Sigmoid colon (tissue), 4 donors: Measurements from ENCODE around the gene PNKD.

ENCODE experiments used
- EP300 ChIP-seq, 4 donors: sonication (generic); formaldehyde crosslinking; IDR thresholded peaks; one replicate each; pipeline ENCODE4 v1.6.1; 2017; ENCODE audit warnings: antibody characterized with exemption in 4 of 4
- POLR2A ChIP-seq, 2 donors: fragments of 450-650 bp; IDR thresholded peaks; one replicate each; pipeline ENCODE4 v1.6.1; 2016; ENCODE audit warnings: antibody characterized with exemption in 2 of 2, mild to moderate bottlenecking in 2 of 2, moderate library complexity in 2 of 2
- POLR2AphosphoS5 ChIP-seq, 4 donors: sonication (generic); formaldehyde crosslinking; IDR thresholded peaks; one replicate each; pipeline ENCODE4 v1.6.1; 2017; ENCODE audit warnings: antibody characterized with exemption in 4 of 4
- TF ChIP-seq, protein P1 (sequence below), 4 experiments: fragments of 450-650 bp in 3 of 4; fragments of 200-600 bp in 1 of 4; IDR thresholded peaks; one replicate each; pipeline ENCODE4 v1.5.1; 2016 to 2019; ENCODE audit warnings: antibody characterized with exemption in 4 of 4, mild to moderate bottlenecking in 3 of 4, moderate library complexity in 2 of 4

DNA sequence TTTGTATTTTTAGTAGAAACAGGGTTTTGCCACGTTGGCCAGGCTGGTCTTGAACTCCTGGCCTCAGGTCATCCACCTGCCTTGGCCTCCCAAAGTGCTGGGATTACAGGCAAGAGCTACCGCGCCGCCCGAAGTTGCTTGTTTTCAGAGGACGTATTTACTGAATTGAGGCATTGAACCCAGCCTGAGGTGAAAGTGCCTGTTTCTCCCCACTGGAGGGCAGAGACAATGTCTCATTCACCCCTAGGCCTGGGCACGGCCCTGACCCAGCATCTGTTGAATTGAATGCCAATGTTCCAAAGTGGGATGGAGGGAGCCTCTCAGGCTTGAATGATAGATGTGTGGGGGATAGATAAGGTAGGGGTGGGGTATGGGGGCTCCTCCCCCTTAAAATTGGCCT, 26.5 kb downstream of the PNKD start:
- TF ChIP-seq POLR2A (IDR thresholded peaks at IDR 0.05), result no peak
- TF ChIP-seq, protein P1, sequence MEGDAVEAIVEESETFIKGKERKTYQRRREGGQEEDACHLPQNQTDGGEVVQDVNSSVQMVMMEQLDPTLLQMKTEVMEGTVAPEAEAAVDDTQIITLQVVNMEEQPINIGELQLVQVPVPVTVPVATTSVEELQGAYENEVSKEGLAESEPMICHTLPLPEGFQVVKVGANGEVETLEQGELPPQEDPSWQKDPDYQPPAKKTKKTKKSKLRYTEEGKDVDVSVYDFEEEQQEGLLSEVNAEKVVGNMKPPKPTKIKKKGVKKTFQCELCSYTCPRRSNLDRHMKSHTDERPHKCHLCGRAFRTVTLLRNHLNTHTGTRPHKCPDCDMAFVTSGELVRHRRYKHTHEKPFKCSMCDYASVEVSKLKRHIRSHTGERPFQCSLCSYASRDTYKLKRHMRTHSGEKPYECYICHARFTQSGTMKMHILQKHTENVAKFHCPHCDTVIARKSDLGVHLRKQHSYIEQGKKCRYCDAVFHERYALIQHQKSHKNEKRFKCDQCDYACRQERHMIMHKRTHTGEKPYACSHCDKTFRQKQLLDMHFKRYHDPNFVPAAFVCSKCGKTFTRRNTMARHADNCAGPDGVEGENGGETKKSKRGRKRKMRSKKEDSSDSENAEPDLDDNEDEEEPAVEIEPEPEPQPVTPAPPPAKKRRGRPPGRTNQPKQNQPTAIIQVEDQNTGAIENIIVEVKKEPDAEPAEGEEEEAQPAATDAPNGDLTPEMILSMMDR (IDR thresholded peaks at IDR 0.05), result no peak
- no peak for TF ChIP-seq POLR2AphosphoS5 (IDR thresholded peaks at IDR 0.05)
- no peak for TF ChIP-seq EP300 (IDR thresholded peaks at IDR 0.05)
